SK-MEL-5 (cell line): ENCODE data around the gene MROH9. TPM values are rescaled to one million over a fixed set of nuclear protein-coding genes. Genes with fewer than 3 reads are reported as not detected.
A peak's percentile ranks its signal among the peaks of the same experiment; 100 is the strongest.

ENCODE experiments used
- DNase-seq: peaks from one replicate; pipeline ENCODE4 v3.0.0-alpha.2; 2016; ENCODE audit warnings: low read depth, low spot score
- in situ Hi-C: cut with HindIII; loops from 2 replicates; pipeline ENCODE4 v1.10.0; 2016; ENCODE audit warnings: low sequenced_read_pairs, high pct_unique_total_duplicates, low pct_unique_long_range_greater_than_20kb
- total RNA-seq: library from RNA; depleted of rRNA; stranded (reverse); fragments of >200 nt; shearing (Covaris generic); gene quantifications from 2 replicates; pipeline ENCODE4 v1.2.3, GENCODE V29; 2014

The MROH9 gene
- total RNA-seq, 1 experiment from 2014 or later, result not detected

- in situ Hi-C loops, result no loop called here
- DNase-seq, result no peak
These were observed 117.6 kb downstream of the MROH9 start for GRCh38 chr1:171052977-171053376.

GRCh38 chr1:171055966-171056643 is 120.8 kb downstream of the MROH9 start:
- DNase-seq, result no peak
- in situ Hi-C loops, result no loop called here

- DNase-seq, result no peak
- in situ Hi-C loops, result no loop called here
These were observed 126.2 kb downstream of the MROH9 start for GRCh38 chr1:171061425-171062143.

GRCh38 chr1:171062902-171063301 is 127.6 kb downstream of the MROH9 start:
- in situ Hi-C loops, result no loop called here
- no peak for DNase-seq

GRCh38 chr1:171075041-171075440 is 139.7 kb downstream of the MROH9 start:
- DNase-seq, result no peak
- in situ Hi-C loops, result no loop called here

DNA sequence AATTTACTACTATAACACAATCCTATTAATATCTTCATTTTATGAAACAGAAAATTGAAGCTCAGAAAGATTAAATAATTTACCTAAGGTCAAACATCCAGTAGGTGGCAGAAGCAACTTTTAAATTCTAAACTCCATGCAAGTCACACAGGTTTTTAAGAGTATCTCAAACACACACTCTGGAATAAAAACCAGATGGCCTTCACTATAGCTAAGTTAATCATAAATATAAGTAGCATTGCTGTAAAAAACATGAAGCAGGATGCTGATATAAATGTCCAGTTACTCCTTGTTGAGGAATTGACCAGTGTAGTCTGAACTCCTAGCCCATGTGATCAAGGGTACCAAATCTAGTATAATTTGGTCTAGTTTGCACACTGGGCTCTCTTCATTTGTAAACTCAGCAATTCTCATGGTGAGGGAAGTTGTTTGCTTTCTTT is 146.0 kb downstream of the MROH9 start:
- in situ Hi-C loops, result no loop called here
- peak; percentile 37 for DNase-seq

- DNase-seq, result no peak
- in situ Hi-C loops, result no loop called here
These were observed 146.4 kb downstream of the MROH9 start for GRCh38 chr1:171081763-171082201.

GRCh38 chr1:171082606-171083005 is 147.3 kb downstream of the MROH9 start:
- in situ Hi-C loops, result no loop called here
- DNase-seq, result no peak

DNA sequence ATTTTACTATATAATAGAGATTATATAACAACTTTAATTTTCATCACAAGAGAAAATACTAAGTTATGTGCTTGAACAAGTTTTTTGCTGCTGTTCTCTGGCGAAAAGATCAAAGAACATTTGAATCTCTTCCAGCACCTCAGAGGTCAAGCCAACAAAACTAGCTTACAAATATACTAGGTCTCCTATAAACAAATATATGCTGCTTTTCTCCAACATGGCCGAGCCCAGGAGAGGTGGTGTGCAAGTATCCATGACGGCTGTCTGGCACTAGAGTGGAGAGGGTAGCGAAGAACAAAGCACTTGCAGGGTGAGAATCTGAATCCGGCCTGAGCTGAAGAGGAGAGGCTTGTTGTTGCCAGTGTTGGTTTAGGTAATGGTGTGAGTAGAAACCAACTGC is 147.9 kb downstream of the MROH9 start:
- DNase-seq, result no peak
- in situ Hi-C loops, result no loop called here

DNA sequence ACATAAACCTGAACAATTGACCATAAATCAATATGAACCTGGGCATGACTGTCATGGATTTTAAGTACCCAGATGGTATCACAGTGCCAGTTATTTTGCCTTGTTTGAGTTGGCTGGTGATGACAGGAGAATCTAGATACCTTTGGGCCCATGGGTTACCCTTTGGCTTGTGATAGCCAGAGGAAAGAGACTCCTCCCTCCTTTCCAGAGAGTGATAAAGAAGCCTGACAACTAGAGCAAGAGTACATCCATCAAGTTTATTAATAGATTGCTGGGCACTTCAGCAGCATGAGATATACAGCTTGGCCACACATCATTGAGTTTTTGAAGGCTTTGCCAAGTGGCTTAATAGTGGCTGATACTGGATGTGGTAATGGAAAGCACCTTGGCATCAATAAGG is 148.8 kb downstream of the MROH9 start:
- DNase-seq, result no peak
- in situ Hi-C loops, result no loop called here

GRCh38 chr1:171084870-171085269 is 149.5 kb downstream of the MROH9 start:
- in situ Hi-C loops, result no loop called here
- no peak for DNase-seq

DNA sequence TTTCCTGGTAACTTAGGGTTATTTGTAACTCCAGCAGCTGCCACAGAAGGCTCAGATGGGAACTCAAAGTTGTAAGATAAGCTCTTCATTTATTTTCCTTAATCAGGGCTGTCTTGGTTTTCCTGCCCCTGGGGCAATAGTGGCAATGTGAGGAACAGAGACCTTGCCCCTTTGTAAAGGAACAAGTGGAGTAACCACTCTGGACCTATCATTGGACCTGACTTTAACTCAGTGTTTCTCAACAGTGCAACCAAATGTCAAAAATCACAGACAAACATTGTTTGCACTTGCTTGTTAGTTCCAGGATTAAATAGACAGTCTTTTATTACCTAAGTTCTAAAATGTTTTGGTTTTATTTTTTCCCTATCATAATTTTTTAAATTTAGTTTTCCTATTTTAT is 152.6 kb downstream of the MROH9 start:
- DNase-seq, result no peak
- in situ Hi-C loops, result no loop called here

- no peak for DNase-seq
- in situ Hi-C loops, result no loop called here
These were observed 155.3 kb downstream of the MROH9 start, which contains the start of gene FMO3 for GRCh38 chr1:171090604-171091003. TSS of gene FMO3 (plus strand) at chr1:171090905. CDS start at chr1:171092659, 1,754 bp downstream.

GRCh38 chr1:171103862-171104261 is 168.5 kb downstream of the MROH9 start:
- in situ Hi-C loops, result no loop called here
- no peak for DNase-seq

DNA sequence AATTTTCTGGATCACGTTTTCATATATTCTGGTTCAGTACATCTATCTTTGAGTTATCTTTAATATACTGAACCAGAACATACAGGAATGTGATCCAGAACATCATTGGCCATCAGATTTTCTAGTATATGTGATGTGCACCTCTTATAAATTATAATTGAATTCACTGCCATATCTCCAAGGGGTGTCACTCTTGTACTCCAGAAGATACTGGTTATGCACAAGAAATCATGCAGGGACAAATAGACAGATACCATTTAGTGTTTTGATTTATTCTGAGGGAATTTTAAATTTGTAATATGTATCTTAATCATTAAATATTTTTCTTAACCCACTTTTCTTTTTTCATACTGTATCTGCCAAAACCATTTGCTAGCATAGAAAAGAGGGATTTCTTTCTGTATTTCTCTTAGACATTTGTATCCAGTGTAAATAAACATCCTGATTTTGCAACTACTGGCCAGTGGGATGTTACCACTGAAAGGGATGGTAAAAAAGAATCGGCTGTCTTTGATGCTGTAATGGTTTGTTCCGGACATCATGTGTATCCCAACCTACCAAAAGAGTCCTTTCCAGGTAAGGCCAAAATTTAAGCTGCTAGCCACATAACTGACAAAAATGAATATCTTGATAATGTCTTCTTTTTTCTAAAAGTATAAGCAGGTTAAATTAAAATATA is 172.1 kb downstream of the MROH9 start:
- no peak for DNase-seq
- in situ Hi-C loops, result no loop called here

GRCh38 chr1:171107969-171108368 is 172.6 kb downstream of the MROH9 start:
- no peak for DNase-seq
- in situ Hi-C loops, result no loop called here

DNA sequence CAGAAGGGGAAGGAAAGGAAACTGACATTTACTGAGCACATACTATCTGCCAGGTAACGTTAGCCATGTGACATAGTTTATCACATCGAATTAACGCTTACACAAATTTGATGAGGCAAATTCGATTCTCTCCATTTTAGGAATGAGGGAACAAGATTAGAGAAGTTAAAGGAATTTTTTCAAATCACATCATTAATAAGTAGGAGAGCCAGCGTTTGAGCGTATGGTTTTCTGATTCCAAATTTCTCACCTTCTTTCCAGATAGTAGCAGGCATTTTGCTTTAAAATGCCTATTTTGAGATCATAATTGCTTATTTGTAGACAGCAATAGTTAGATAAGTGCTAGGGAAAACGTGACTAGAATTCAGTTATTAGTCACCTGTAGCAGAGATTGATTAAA is 174.6 kb downstream of the MROH9 start:
- no peak for DNase-seq
- in situ Hi-C loops, result no loop called here

- no peak for DNase-seq
- in situ Hi-C loops, result no loop called here
These were observed 175.4 kb downstream of the MROH9 start for GRCh38 chr1:171110621-171111326.
